ENCODE measurements around the gene MCHR1. TPM values are rescaled to one million over a fixed set of nuclear protein-coding genes. Genes with fewer than 3 reads are reported as not detected.

The MCHR1 gene
- total RNA-seq, 1 experiment from 2014 or later = not detected

- Mint-ChIP-seq H3K9me3 (ENCODE audit: low read depth, unreplicated experiment) (peaks cover 4% of the 10 kb centered on the region), H3K36me3 (ENCODE audit: insufficient read depth, unreplicated experiment) (no peaks in the 10 kb centered on the region), H3K4me1 (ENCODE audit: low read depth, unreplicated experiment) (peaks cover 8% of the 10 kb centered on the region), H3K27me3 (ENCODE audit: unreplicated experiment) (no peaks in the 10 kb centered on the region), H3K4me3 (ENCODE audit: low read depth, unreplicated experiment) (no peak overlapping the region), H3K27ac (ENCODE audit: unreplicated experiment) (no peak overlapping the region)
- no TSS peak for BruUV-seq (replicated peaks)
- intact Hi-C loops (cut with micrococcal nuclease; ENCODE audit: unreplicated experiment) = no loop called here
- no peak for DNase-seq
- CTCF ChIA-PET = no interaction called here
- TF ChIP-seq CTCF (IDR thresholded peaks at IDR 0.05; ENCODE audit: unreplicated experiment) = no peak
Measured at GRCh38 chr22:40727964-40728615, 48.8 kb downstream of the MCHR1 start.

GRCh38 chr22:40728731-40729189 is 49.5 kb downstream of the MCHR1 start:
- TF ChIP-seq CTCF (IDR thresholded peaks at IDR 0.05; ENCODE audit: unreplicated experiment) = no peak
- CTCF ChIA-PET = interaction anchor here (0.6 kb wide), 1 partner anchor 13 kb away, joined by 3 read pairs; no protein-coding TSS in a partner anchor
- DNase-seq = no peak
- Mint-ChIP-seq H3K27ac (ENCODE audit: unreplicated experiment) (no peak overlapping the region), H3K4me1 (ENCODE audit: low read depth, unreplicated experiment) (peaks cover 12% of the 10 kb centered on the region), H3K9me3 (ENCODE audit: low read depth, unreplicated experiment) (peaks cover 4% of the 10 kb centered on the region), H3K4me3 (ENCODE audit: low read depth, unreplicated experiment) (no peak overlapping the region), H3K27me3 (ENCODE audit: unreplicated experiment) (no peaks in the 10 kb centered on the region), H3K36me3 (ENCODE audit: insufficient read depth, unreplicated experiment) (no peaks in the 10 kb centered on the region)
- BruUV-seq (replicated peaks) = no TSS peak
- intact Hi-C loops (cut with micrococcal nuclease; ENCODE audit: unreplicated experiment) = no loop called here

GRCh38 chr22:40729284-40729683 is 50.0 kb downstream of the MCHR1 start:
- CTCF ChIA-PET = interaction anchor here (0.6 kb wide), 1 partner anchor 14 kb away, joined by 3 read pairs; no protein-coding TSS in a partner anchor
- BruUV-seq (replicated peaks) = no TSS peak
- TF ChIP-seq CTCF (IDR thresholded peaks at IDR 0.05; ENCODE audit: unreplicated experiment) = no peak
- Mint-ChIP-seq H3K27ac (ENCODE audit: unreplicated experiment) (no peak overlapping the region), H3K4me1 (ENCODE audit: low read depth, unreplicated experiment) (peaks cover 12% of the 10 kb centered on the region), H3K36me3 (ENCODE audit: insufficient read depth, unreplicated experiment) (no peaks in the 10 kb centered on the region), H3K27me3 (ENCODE audit: unreplicated experiment) (no peaks in the 10 kb centered on the region), H3K4me3 (ENCODE audit: low read depth, unreplicated experiment) (no peak overlapping the region), H3K9me3 (ENCODE audit: low read depth, unreplicated experiment) (peaks cover 4% of the 10 kb centered on the region)
- DNase-seq = no peak
- intact Hi-C loops (cut with micrococcal nuclease; ENCODE audit: unreplicated experiment) = no loop called here

Other genes starting within 250 kb of the MCHR1 start
- gene MRTFA, start 42.8 kb upstream of the MCHR1 start, total RNA-seq (2022) = 47.4 and 54.1 TPM in 2 replicates
- 20.7 and 24.3 TPM in 2 replicates for gene SLC25A17, start 139.9 kb downstream of the MCHR1 start, total RNA-seq (2022)
- 307 and 322 TPM in 2 replicates for gene ST13, start 177.2 kb downstream of the MCHR1 start, total RNA-seq (2022)
- 33.1 and 39.9 TPM in 2 replicates for gene XPNPEP3, start 177.7 kb downstream of the MCHR1 start, total RNA-seq (2022)
- gene DNAJB7, start 182.6 kb downstream of the MCHR1 start, total RNA-seq (2022) = not detected in 2 replicates

Measured in Calu3 (cell line).